ENCODE results near the gene ADGRB3. TPM values are rescaled to one million over a fixed set of nuclear protein-coding genes. Genes with fewer than 3 reads are reported as not detected.

The ADGRB3 gene
- total RNA-seq, 1 experiment from 2014 or later: not detected

DNA sequence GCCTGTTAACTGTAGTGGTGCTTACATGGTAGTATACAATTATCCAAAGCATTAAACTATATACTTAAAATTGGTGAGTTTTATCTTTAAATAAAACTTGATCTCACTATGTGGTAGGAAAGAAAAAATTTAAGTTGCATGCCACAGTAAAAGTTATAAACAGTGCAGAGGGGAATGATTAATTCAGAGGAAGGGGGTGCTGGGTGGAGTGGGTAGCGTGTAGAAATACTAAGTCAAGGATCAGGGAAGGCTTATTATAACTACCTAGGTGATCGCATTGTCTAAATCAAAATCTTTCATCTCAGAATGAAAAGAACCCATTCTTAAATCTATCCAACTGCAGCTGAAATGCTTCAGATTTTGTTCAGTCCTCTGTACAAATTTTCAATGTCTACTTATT is 428.3 kb downstream of the ADGRB3 start:
- Mint-ChIP-seq H3K4me1 (ENCODE audit: insufficient read depth, unreplicated experiment) (no peaks in the 10 kb centered on the region), H3K9me3 (ENCODE audit: unreplicated experiment) (no peaks in the 10 kb centered on the region), H3K4me3 (ENCODE audit: unreplicated experiment) (no peak overlapping the region), H3K36me3 (ENCODE audit: insufficient read depth, unreplicated experiment) (no peaks in the 10 kb centered on the region), H3K27me3 (ENCODE audit: insufficient read depth, unreplicated experiment) (peaks cover 39% of the 10 kb centered on the region), H3K27ac (ENCODE audit: low read depth, unreplicated experiment) (no peak overlapping the region)
- intact Hi-C loops (cut with micrococcal nuclease): no loop called here
- no peak for DNase-seq (ENCODE audit: unreplicated experiment)
- POLR2A ChIA-PET: no interaction called here
- no peak for TF ChIP-seq CTCF (IDR thresholded peaks at IDR 0.05; ENCODE audit: unreplicated experiment)
- CTCF ChIA-PET: no interaction called here
- BruUV-seq (replicated peaks): no TSS peak

DNA sequence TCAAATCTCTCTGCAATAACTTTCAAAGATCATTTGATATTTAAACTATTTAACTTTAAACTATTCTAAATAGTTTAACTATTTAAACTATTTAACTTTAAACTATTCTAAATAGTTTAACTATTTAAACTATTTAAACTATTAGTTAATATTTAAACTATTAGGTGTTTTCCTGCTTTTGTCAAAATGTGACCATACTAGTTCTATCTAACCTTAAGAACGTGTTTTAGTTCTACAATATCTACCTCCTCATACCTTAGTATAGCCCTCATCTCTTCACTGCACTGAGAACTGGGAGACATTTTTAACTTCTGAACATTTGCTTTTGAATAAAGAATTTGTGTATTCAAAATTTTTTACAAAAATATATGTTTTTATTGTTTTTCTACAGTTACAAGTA is 429.1 kb downstream of the ADGRB3 start:
- ChIA-PET POLR2A (no interaction called here), CTCF (no interaction called here)
- Mint-ChIP-seq H3K27me3 (ENCODE audit: insufficient read depth, unreplicated experiment) (peaks cover 32% of the 10 kb centered on the region), H3K4me1 (ENCODE audit: insufficient read depth, unreplicated experiment) (no peaks in the 10 kb centered on the region), H3K27ac (ENCODE audit: low read depth, unreplicated experiment) (no peak overlapping the region), H3K36me3 (ENCODE audit: insufficient read depth, unreplicated experiment) (no peaks in the 10 kb centered on the region), H3K9me3 (ENCODE audit: unreplicated experiment) (no peaks in the 10 kb centered on the region), H3K4me3 (ENCODE audit: unreplicated experiment) (no peak overlapping the region)
- intact Hi-C loops (cut with micrococcal nuclease): no loop called here
- no TSS peak for BruUV-seq (replicated peaks)
- DNase-seq (ENCODE audit: unreplicated experiment): no peak
- no peak for TF ChIP-seq CTCF (IDR thresholded peaks at IDR 0.05; ENCODE audit: unreplicated experiment)

- ChIA-PET POLR2A (no interaction called here), CTCF (no interaction called here)
- DNase-seq (ENCODE audit: unreplicated experiment): no peak
- TF ChIP-seq CTCF (IDR thresholded peaks at IDR 0.05; ENCODE audit: unreplicated experiment): no peak
- no peaks in the 10 kb centered on the region for H3K4me1 Mint-ChIP-seq (ENCODE audit: insufficient read depth, unreplicated experiment)
- no TSS peak for BruUV-seq (replicated peaks)
- intact Hi-C loops (cut with micrococcal nuclease): no loop called here
- H3K27ac Mint-ChIP-seq (ENCODE audit: low read depth, unreplicated experiment): no peak overlapping the region
- no peaks in the 10 kb centered on the region for H3K36me3 Mint-ChIP-seq (ENCODE audit: insufficient read depth, unreplicated experiment)
- H3K27me3 Mint-ChIP-seq (ENCODE audit: insufficient read depth, unreplicated experiment): peaks cover 58% of the 10 kb centered on the region
- no peaks in the 10 kb centered on the region for H3K9me3 Mint-ChIP-seq (ENCODE audit: unreplicated experiment)
- no peak overlapping the region for H3K4me3 Mint-ChIP-seq (ENCODE audit: unreplicated experiment)
Measured at GRCh38 chr6:69069881-69070280, 434.8 kb downstream of the ADGRB3 start.

DNA sequence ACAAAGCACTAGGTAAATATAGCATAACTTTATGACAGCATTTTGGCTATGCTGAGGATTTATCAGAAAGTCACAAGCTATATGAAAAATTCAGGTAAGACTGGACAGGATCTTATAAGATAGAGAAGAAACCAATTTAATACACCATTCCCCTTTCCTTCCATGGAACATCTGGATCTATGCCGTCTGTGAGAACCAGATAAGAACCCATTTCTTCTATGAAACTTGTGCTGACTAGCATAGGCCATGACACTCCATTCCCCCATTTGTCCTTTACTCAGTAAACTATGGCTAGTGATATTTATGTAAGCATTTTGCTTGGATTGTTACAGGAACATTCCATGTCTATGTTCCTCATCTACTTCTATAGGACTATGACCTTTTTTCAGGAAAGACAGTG is 437.7 kb downstream of the ADGRB3 start:
- intact Hi-C loops (cut with micrococcal nuclease): no loop called here
- DNase-seq (ENCODE audit: unreplicated experiment): no peak
- Mint-ChIP-seq H3K36me3 (ENCODE audit: insufficient read depth, unreplicated experiment) (no peaks in the 10 kb centered on the region), H3K27me3 (ENCODE audit: insufficient read depth, unreplicated experiment) (peaks cover 87% of the 10 kb centered on the region), H3K9me3 (ENCODE audit: unreplicated experiment) (no peaks in the 10 kb centered on the region), H3K4me3 (ENCODE audit: unreplicated experiment) (no peak overlapping the region), H3K4me1 (ENCODE audit: insufficient read depth, unreplicated experiment) (no peaks in the 10 kb centered on the region), H3K27ac (ENCODE audit: low read depth, unreplicated experiment) (no peak overlapping the region)
- ChIA-PET POLR2A (no interaction called here), CTCF (no interaction called here)
- no peak for TF ChIP-seq CTCF (IDR thresholded peaks at IDR 0.05; ENCODE audit: unreplicated experiment)
- no TSS peak for BruUV-seq (replicated peaks)
